Muscle of leg (tissue), 11 donors: ENCODE measurements around the gene RNU4-1. TPM values are rescaled to one million over a fixed set of nuclear protein-coding genes. Genes with fewer than 3 reads are reported as not detected.

ENCODE experiments used
- DNase-seq: peaks from one replicate; pipeline ENCODE4 v3.0.0; 2013
- H3K27ac ChIP-seq: one replicate; pipeline ENCODE4 v1.5.1; 2013; ENCODE audit warnings: mild to moderate bottlenecking, low read length, control low read depth
- H3K27me3 ChIP-seq: one replicate; pipeline ENCODE4 v1.6.1; 2013; ENCODE audit warnings: low read length; ENCODE audit not compliant: control insufficient read depth, insufficient read depth
- H3K36me3 ChIP-seq: one replicate; pipeline ENCODE4 v1.6.1; 2013; ENCODE audit warnings: low read length; ENCODE audit not compliant: control insufficient read depth, insufficient read depth
- H3K4me1 ChIP-seq: one replicate; pipeline ENCODE4 v1.6.1; 2013; ENCODE audit warnings: low read length; ENCODE audit not compliant: control insufficient read depth, insufficient read depth
- H3K4me3 ChIP-seq: one replicate; pipeline ENCODE4 v1.5.1; 2013; ENCODE audit warnings: low read length, control low read depth
- H3K9me3 ChIP-seq: replicated peaks from 2 replicates; pipeline ENCODE4 v1.6.1; 2013; ENCODE audit warnings: low read depth, low read length; ENCODE audit not compliant: control insufficient read depth
- WGBS: methylation state at CpG from one replicate; pipeline ENCODE4 v1.1.5; 2013; ENCODE audit warnings: missing lambda C conversion rate; ENCODE audit not compliant: insufficient coverage; 5-methylcytosine and 5-hydroxymethylcytosine counted together
- polyA plus RNA-seq, 8 donors: library from polyadenylated mRNA; unstranded; fragments of 120-200 nt; gene quantifications; one replicate each; pipeline versions ENCODE4 v1.2.1 to v1.2.3, GENCODE V29; 2013; ENCODE audit warnings: inconsistent platforms in 1 of 8, low replicate concordance in 1 of 8; ENCODE audit not compliant: insufficient read length in 8 of 8, insufficient read depth in 1 of 8
- total RNA-seq: library from RNA; stranded (reverse); fragments of 120-200 nt; gene quantifications from one replicate; pipeline ENCODE4 v1.2.4, GENCODE V29; 2013

Gene RNU4-1
- total and polyA plus RNA-seq, 9 donors, result 636 TPM; not detected in 8

GRCh38 chr12:120266180-120266870 lies 26.7 kb downstream of the RNU4-1 start:
- WGBS, result 7% methylated on average over 3 of the region's 8 CpGs
- Histone ChIP-seq H3K4me3 (no peak overlapping the region), H3K27ac (no peak overlapping the region)

GRCh38 chr12:120265473-120266179 lies 27.4 kb downstream of the RNU4-1 start, which contains the start of gene PXN:
PXN (minus strand) TSS chr12:120265730; CDS start chr12:120265629, 101 bp downstream.
- Histone ChIP-seq H3K4me3 (peak within 1 kb of the TSS; percentile 95), H3K27me3 (no peaks in the 10 kb centered on the region), H3K4me1 (peaks cover 48% of the 10 kb centered on the region), H3K9me3 (no peaks in the 10 kb centered on the region), H3K27ac (peak within 1 kb of the TSS; percentile 80), H3K36me3 (peaks cover 6% of the 10 kb centered on the region)
- peak; percentile 91 for DNase-seq
- WGBS, result 2% methylated on average over 54 of the region's 81 CpGs

More at GRCh38 chr12:120266180-120266870, 26.7 kb downstream of the RNU4-1 start:
- DNase-seq, result no peak
- Histone ChIP-seq H3K4me1 (peaks cover 41% of the 10 kb centered on the region), H3K9me3 (no peaks in the 10 kb centered on the region), H3K36me3 (peaks cover 6% of the 10 kb centered on the region), H3K27me3 (no peaks in the 10 kb centered on the region)

DNA sequence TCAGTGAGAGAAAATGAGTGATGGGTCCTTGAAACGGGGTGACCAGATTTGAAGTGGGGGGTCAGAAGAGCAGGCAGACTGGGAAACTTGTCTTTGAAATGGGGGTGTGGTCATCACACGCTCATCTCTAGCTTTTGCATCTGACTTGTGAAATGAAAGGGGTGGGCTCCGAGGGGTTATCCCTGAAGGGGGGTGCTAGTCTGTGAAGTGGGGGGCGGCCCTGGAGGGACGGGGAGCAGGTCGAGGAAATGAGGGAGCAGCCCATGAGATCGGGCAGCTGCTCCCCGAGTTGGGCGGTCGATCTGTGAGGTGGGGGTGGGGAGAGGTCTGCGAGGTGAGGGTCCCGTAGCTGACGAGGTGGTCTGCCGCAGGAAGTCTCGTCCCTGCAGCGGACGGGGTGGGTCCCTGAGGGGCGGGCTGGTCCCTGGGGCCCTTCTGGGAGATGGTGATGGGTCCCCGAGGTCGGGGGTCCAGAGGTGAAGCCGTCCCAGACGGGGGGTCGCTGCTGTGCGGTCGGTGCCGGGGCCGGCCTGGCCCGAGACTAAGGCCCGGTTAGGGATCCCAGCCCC lies 28.0 kb downstream of the RNU4-1 start:
- Histone ChIP-seq H3K27ac (peak overlapping the region; percentile 80), H3K9me3 (no peaks in the 10 kb centered on the region), H3K36me3 (peaks cover 6% of the 10 kb centered on the region), H3K4me3 (peak overlapping the region; percentile 95), H3K4me1 (peaks cover 53% of the 10 kb centered on the region), H3K27me3 (no peaks in the 10 kb centered on the region)
- under 1% methylated on average over 28 of the region's 29 CpGs for WGBS
- peak; percentile 36 for DNase-seq

GRCh38 chr12:120264086-120264903 lies 28.7 kb downstream of the RNU4-1 start:
- peak; percentile 46 for DNase-seq
- H3K4me3 ChIP-seq, result peak overlapping the region; percentile 95
- 19% methylated on average over 4 of the region's 15 CpGs for WGBS

DNA sequence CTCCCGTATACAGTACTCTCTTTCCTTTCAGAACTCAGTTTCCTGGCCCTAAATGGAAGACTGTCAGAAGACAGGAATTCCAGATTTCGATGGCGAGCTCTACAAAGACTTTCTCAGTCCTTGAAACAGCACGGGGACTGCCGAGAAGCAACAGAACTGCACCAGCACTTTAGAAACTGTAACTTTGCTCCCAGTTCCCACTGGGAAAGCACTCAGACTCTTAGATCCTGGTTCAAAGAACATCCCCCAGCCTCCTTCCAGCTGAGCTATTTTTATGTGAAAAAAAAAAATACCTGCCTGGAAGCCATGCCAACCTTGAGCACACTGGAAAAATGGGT lies 29.3 kb downstream of the RNU4-1 start:
- DNase-seq, result peak; percentile 47
- H3K36me3 ChIP-seq, result peaks cover 6% of the 10 kb centered on the region
- no peaks in the 10 kb centered on the region for H3K27me3 ChIP-seq
- WGBS, result 16% methylated on average over 3 of the region's 5 CpGs
- H3K27ac ChIP-seq, result peak overlapping the region; percentile 80
- peak overlapping the region; percentile 95 for H3K4me3 ChIP-seq
- no peaks in the 10 kb centered on the region for H3K9me3 ChIP-seq
- H3K4me1 ChIP-seq, result peaks cover 60% of the 10 kb centered on the region

More at GRCh38 chr12:120264086-120264903, 28.7 kb downstream of the RNU4-1 start:
- H3K27ac ChIP-seq, result peak overlapping the region; percentile 80
- peaks cover 59% of the 10 kb centered on the region for H3K4me1 ChIP-seq
- no peaks in the 10 kb centered on the region for H3K27me3 ChIP-seq
- H3K36me3 ChIP-seq, result peaks cover 6% of the 10 kb centered on the region
- no peaks in the 10 kb centered on the region for H3K9me3 ChIP-seq

DNA sequence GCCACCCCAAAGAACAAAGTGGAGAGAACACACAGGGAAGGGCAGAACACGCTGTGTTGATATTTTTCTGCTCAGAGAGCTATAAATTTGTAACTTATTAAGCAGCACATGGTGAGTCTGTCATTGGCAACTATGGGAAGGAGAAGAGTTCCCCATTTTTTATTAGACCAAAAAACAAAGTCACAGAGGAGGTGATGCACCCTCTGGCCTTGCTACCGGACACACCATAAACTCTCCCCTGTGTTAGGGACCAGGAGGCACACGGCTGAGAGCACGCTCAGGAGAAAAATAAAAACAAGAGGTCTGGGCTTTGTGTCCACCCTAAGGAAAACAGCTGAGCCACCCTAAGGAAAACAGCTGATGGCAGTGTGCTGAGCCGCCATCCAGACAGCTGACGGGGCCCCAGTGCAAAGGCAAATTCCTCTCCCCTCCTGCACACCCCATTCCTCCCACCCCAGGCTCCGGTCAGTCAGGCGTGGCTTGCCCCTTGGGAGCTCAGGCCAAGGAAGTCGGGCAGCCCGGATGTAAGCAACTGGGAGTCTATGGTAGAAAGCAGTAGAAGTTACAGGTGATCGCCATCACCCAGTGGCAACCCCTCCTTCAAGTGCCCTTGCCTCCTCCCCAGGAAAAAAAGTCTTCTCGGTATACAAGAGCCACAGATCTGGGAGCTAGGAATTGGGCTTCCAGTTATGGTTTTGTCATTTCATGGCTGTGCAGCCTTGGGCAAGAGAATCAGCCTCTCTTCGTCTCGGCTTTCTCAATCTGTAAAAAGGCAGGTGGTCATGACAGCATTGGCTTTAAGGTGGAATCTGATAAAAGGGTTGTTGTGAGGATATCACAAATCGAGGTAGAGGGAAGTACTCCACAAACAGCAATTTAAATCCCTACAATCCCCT lies 29.9 kb downstream of the RNU4-1 start:
- 35% methylated on average over 2 of the region's 15 CpGs for WGBS
- peak overlapping the region; percentile 80 for H3K27ac ChIP-seq
- H3K36me3 ChIP-seq, result peaks cover 10% of the 10 kb centered on the region
- H3K4me3 ChIP-seq, result peak overlapping the region; percentile 95
- H3K4me1 ChIP-seq, result peaks cover 65% of the 10 kb centered on the region
- DNase-seq, result peak; percentile 77
- no peaks in the 10 kb centered on the region for H3K27me3 ChIP-seq
- H3K9me3 ChIP-seq, result no peaks in the 10 kb centered on the region

- Histone ChIP-seq H3K36me3 (peaks cover 10% of the 10 kb centered on the region), H3K4me3 (peak overlapping the region; percentile 95), H3K9me3 (no peaks in the 10 kb centered on the region), H3K4me1 (peaks cover 74% of the 10 kb centered on the region), H3K27me3 (no peaks in the 10 kb centered on the region), H3K27ac (peak overlapping the region; percentile 80)
- 81% methylated on average over 5 of the region's 10 CpGs for WGBS
- peak; percentile 76 for DNase-seq
Observed at GRCh38 chr12:120261951-120262851, 30.8 kb downstream of the RNU4-1 start.

GRCh38 chr12:120260607-120261006 lies 32.4 kb downstream of the RNU4-1 start:
- no peak for DNase-seq
- Histone ChIP-seq H3K27me3 (no peaks in the 10 kb centered on the region), H3K4me3 (no peak overlapping the region), H3K36me3 (peaks cover 10% of the 10 kb centered on the region), H3K9me3 (no peaks in the 10 kb centered on the region), H3K27ac (no peak overlapping the region), H3K4me1 (peaks cover 83% of the 10 kb centered on the region)
- WGBS, result 90% methylated on average over 2 of the region's 5 CpGs
